CD14-positive monocyte (primary cell): ENCODE data around the gene ZFP3. TPM values are rescaled to one million over a fixed set of nuclear protein-coding genes. Genes with fewer than 3 reads are reported as not detected.

Experiments used
- DNase-seq, 3 donors: peaks; one replicate each; pipeline ENCODE4 v3.0.0-alpha.2; 2011 to 2022
- H2AFZ ChIP-seq: 2 replicates; pipeline ENCODE4 v1.6.0; 2012; ENCODE audit warnings: mild to moderate bottlenecking, low read depth, low read length, inconsistent platforms; ENCODE audit not compliant: insufficient read depth, poor library complexity, severe bottlenecking
- H3K27ac ChIP-seq, 2 donors: 1 replicate in 1 of 2; 2 replicates in 1 of 2; pipeline ENCODE4 v1.5.1; 2012 to 2013; ENCODE audit warnings: low read length in 2 of 2, control low read depth in 1 of 2, inconsistent platforms in 1 of 2, low read depth in 1 of 2, mild to moderate bottlenecking in 1 of 2
- H3K27me3 ChIP-seq, 2 donors: one replicate each; pipeline versions ENCODE4 v1.6.0 to v1.6.1; 2011 to 2013; ENCODE audit warnings: low read length in 2 of 2; ENCODE audit not compliant: control insufficient read depth in 2 of 2, insufficient read depth in 2 of 2
- H3K36me3 ChIP-seq, 2 donors: replicated peaks in 1 of 2; 1 replicate in 1 of 2; 2 replicates in 1 of 2; pipeline versions ENCODE4 v1.5.1 to v1.6.1; 2012 to 2013; ENCODE audit warnings: low read length in 2 of 2, control low read depth in 1 of 2, inconsistent platforms in 1 of 2, mild to moderate bottlenecking in 1 of 2; ENCODE audit not compliant: insufficient read depth in 2 of 2, control insufficient read depth in 1 of 2
- H3K4me1 ChIP-seq, 2 donors: 1 replicate in 1 of 2; 2 replicates in 1 of 2; pipeline versions ENCODE4 v1.5.1 to v1.6.1; 2012 to 2013; ENCODE audit warnings: low read length in 2 of 2, control low read depth in 1 of 2, inconsistent platforms in 1 of 2, mild to moderate bottlenecking in 1 of 2, moderate library complexity in 1 of 2; ENCODE audit not compliant: insufficient read depth in 2 of 2, control insufficient read depth in 1 of 2
- H3K4me2 ChIP-seq: replicated peaks from 2 replicates; pipeline ENCODE3; 2012; ENCODE audit warnings: low read length, moderate library complexity, mild to moderate bottlenecking; ENCODE audit not compliant: poor library complexity, severe bottlenecking; ENCODE audit errors: extremely low read depth
- H3K4me3 ChIP-seq, 3 experiments: fragments of 200-600 bp in 1 of 3; sonication (generic) in 1 of 3; replicated peaks in 1 of 3; 1 replicate in 2 of 3; 2 replicates in 1 of 3; pipeline ENCODE4 v1.5.1; 2011 to 2013; ENCODE audit warnings: low read length in 3 of 3, mild to moderate bottlenecking in 3 of 3, control low read depth in 2 of 3, low read depth in 2 of 3, inconsistent platforms in 1 of 3, moderate library complexity in 1 of 3
- H3K79me2 ChIP-seq: 2 replicates; pipeline ENCODE4 v1.6.0; 2012; ENCODE audit warnings: mild to moderate bottlenecking, control low read depth, inconsistent platforms, low read length, moderate library complexity; ENCODE audit not compliant: insufficient read depth
- H3K9ac ChIP-seq: 2 replicates; pipeline ENCODE4 v1.6.0; 2017; ENCODE audit warnings: low read length, mild to moderate bottlenecking; ENCODE audit not compliant: insufficient read depth, poor library complexity, severe bottlenecking
- H3K9me3 ChIP-seq, 2 donors: replicated peaks in 1 of 2; 1 replicate in 1 of 2; 2 replicates in 1 of 2; pipeline versions ENCODE4 v1.5.1 to v1.6.1; 2012 to 2013; ENCODE audit warnings: low read length in 2 of 2, control low read depth in 1 of 2; ENCODE audit not compliant: control insufficient read depth in 1 of 2, insufficient read depth in 1 of 2
- H4K20me1 ChIP-seq: 2 replicates; pipeline ENCODE4 v1.6.0; 2012; ENCODE audit warnings: mild to moderate bottlenecking, low read length, control low read depth, moderate library complexity; ENCODE audit not compliant: insufficient read depth
- H3K27ac Mint-ChIP-seq, 7 donors: one replicate each; pipeline ENCODE4 v1.8.0; 2020; ENCODE audit warnings: mild to moderate bottlenecking in 7 of 7, mixed read lengths in 7 of 7, moderate library complexity in 6 of 7, inconsistent platforms in 2 of 7
- H3K27me3 Mint-ChIP-seq, 3 donors: one replicate each; pipeline ENCODE4 v1.8.0; 2021 to 2022; ENCODE audit warnings: low read depth in 3 of 3, mild to moderate bottlenecking in 3 of 3, mixed read lengths in 3 of 3, moderate library complexity in 3 of 3, inconsistent platforms in 1 of 3
- H3K36me3 Mint-ChIP-seq, 2 donors: one replicate each; pipeline ENCODE4 v1.8.0; 2020; ENCODE audit warnings: mixed read lengths in 2 of 2, inconsistent platforms in 1 of 2, mild to moderate bottlenecking in 1 of 2
- H3K4me1 Mint-ChIP-seq: one replicate; pipeline ENCODE4 v1.8.0; 2020; ENCODE audit warnings: mild to moderate bottlenecking, mixed read lengths
- H3K4me3 Mint-ChIP-seq, 2 donors: one replicate each; pipeline ENCODE4 v1.8.0; 2020; ENCODE audit warnings: mild to moderate bottlenecking in 2 of 2, mixed read lengths in 2 of 2, moderate library complexity in 1 of 2
- H3K9me3 Mint-ChIP-seq, 7 donors: one replicate each; pipeline ENCODE4 v1.8.0; 2020 to 2022; ENCODE audit warnings: mixed read lengths in 7 of 7, mild to moderate bottlenecking in 6 of 7, moderate library complexity in 6 of 7, inconsistent platforms in 2 of 7
- WGBS: methylation state at CpG from one replicate; pipeline ENCODE4 v1.1.5; 2013; ENCODE audit warnings: missing lambda C conversion rate; ENCODE audit not compliant: insufficient coverage; 5-methylcytosine and 5-hydroxymethylcytosine counted together
- intact Hi-C, 2 donors: fragments of 100-400 bp; cut with micrococcal nuclease; formaldehyde crosslinking; loops; one replicate each; pipeline versions ENCODE4 v1.15.0 to v1.15.1; 2023
- polyA plus RNA-seq, 3 donors: library from polyadenylated mRNA; depleted of rRNA in 1 of 3; unstranded in 2 of 3; stranded (reverse) in 1 of 3; fragments of 300-500 nt in 2 of 3; fragments of >200 nt in 1 of 3; fragmentation: Illumina TruSeq in 2 of 3; gene quantifications; 1 replicate in 2 of 3; 2 replicates in 1 of 3; pipeline ENCODE4 v1.2.3, GENCODE V29; 2012 to 2021
- TF ChIP-seq, protein P1 (sequence below): fragments of 200-600 bp; IDR thresholded peaks from one replicate; pipeline ENCODE4 v1.8.0; 2022; ENCODE audit warnings: antibody characterized with exemption, mild to moderate bottlenecking

Gene ZFP3
- polyA plus RNA-seq, 3 donors, result 0.39 to 1.9 (median 0.75) TPM

DNA sequence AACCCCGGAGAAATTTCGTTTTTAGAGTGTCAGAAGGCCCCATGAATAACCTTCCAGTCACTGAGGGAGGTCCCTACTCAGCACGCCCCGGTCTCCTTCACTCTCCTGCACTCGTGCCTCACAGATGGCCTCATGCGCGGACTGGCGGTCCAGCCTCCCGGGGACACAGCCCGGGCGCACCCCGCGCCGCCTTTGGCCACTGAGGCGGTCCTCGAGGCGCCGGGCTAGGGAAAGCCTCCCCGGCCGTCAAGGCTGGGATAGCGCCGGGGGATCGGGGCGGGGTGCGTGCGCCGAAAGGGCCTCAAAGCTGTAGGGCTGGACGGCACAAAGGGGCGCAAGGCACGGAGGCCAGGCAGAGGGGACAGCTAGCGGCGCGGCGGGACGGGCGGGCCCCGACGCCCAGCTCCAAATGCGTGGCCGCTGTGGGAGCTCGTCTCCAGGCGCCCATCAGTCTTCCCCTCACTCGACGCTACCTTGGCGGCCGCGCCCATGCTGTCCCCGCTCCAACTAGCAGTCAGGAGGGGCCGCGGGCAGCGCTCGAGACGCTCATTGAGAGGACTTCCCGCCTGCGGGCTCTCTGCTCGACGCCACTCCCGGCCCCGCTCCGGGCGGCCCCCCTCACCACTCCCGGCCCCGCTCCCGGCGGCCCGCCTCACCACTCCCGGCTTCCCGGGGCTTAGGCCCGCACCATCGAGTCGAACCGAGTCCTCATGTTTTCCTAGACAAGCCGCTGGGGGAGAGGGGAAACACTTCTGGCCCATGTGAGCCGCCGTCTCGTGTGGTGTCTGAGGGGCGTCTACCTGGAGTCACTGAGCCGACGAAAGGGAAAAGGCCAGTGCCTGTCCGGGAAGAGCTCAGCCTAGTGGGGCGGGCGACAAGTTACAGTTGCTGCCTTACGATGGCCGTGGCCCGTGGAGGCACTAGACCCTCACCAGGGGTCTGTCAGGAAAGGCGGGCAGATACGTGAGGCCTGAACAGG, 37.7 kb downstream of the ZFP3 start, which contains the start of gene USP6:
Gene USP6, plus strand, starts transcription at position 360 of the 979 bp plus-strand sequence. CDS start 14,336 bp downstream, outside the sequence.
- Histone ChIP-seq H3K4me1 (peaks cover 10 to 25% of the 10 kb centered on the region in 2 donors), H3K36me3 (no peaks in the 10 kb centered on the region), H3K79me2 (no peaks in the 10 kb centered on the region), H3K9me3 (peaks cover 7 to 11% of the 10 kb centered on the region in 2 donors), H3K4me3 (peak within 1 kb of the TSS in 1 of 3 experiments; percentile 63), H3K27ac (no peak within 1 kb of the TSS), H3K4me2 (peak within 1 kb of the TSS; percentile 77), H3K9ac (peak within 1 kb of the TSS; percentile 37), H2AFZ (peak within 1 kb of the TSS; percentile 72), H3K27me3 (peaks cover 14 to 44% of the 10 kb centered on the region in 2 donors), H4K20me1 (no peaks in the 10 kb centered on the region)
- no peak for DNase-seq
- H3K27ac Mint-ChIP-seq, result no peak within 1 kb of the TSS
- H3K27me3 Mint-ChIP-seq, result peaks cover 40 to 57% (median 51%) of the 10 kb centered on the region in 3 donors
- H3K4me1 Mint-ChIP-seq, result peaks cover 16% of the 10 kb centered on the region
- peaks cover 14 to 34% (median 27%) of the 10 kb centered on the region in 7 donors for H3K9me3 Mint-ChIP-seq
- H3K36me3 Mint-ChIP-seq, result peaks cover 8 to 11% of the 10 kb centered on the region in 2 donors
- TF ChIP-seq, protein P1, sequence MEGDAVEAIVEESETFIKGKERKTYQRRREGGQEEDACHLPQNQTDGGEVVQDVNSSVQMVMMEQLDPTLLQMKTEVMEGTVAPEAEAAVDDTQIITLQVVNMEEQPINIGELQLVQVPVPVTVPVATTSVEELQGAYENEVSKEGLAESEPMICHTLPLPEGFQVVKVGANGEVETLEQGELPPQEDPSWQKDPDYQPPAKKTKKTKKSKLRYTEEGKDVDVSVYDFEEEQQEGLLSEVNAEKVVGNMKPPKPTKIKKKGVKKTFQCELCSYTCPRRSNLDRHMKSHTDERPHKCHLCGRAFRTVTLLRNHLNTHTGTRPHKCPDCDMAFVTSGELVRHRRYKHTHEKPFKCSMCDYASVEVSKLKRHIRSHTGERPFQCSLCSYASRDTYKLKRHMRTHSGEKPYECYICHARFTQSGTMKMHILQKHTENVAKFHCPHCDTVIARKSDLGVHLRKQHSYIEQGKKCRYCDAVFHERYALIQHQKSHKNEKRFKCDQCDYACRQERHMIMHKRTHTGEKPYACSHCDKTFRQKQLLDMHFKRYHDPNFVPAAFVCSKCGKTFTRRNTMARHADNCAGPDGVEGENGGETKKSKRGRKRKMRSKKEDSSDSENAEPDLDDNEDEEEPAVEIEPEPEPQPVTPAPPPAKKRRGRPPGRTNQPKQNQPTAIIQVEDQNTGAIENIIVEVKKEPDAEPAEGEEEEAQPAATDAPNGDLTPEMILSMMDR, result no peak
- WGBS, result 28% methylated on average over 86 of the region's 87 CpGs
- H3K4me3 Mint-ChIP-seq, result peak within 1 kb of the TSS; percentile 18 to 67
- intact Hi-C loops, result no loop called here

DNA sequence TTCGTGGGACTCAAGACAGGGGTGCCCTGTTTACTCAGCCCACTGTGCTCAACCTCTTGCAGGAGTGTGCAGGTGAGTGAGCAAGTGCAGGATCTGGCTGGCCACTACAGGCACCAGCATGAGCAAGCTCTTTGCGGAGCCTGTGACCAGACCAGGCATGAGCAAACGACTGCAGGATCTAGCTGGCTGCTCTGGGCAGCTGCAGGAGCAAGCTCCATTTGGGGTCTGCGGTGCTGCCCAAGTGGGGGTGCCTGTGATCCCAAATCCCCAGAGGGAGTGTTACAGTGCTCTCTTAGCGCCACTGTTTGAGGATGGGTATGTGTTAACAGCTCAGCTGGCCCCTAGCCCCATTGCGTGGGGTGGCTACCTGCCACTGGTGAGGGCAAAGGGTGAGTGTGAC, 40.0 kb downstream of the ZFP3 start:
- TF ChIP-seq, protein P1, result no peak
- H3K27me3 ChIP-seq, result peaks cover 17 to 58% of the 10 kb centered on the region in 2 donors
- H3K4me2 ChIP-seq, result no peak overlapping the region
- no peaks in the 10 kb centered on the region for H3K79me2 ChIP-seq
- peaks cover 7 to 11% of the 10 kb centered on the region in 2 donors for H3K9me3 ChIP-seq
- peaks cover 15% of the 10 kb centered on the region for H3K4me1 Mint-ChIP-seq
- H3K9me3 Mint-ChIP-seq, result peaks cover 14 to 34% (median 30%) of the 10 kb centered on the region in 7 donors
- DNase-seq, result no peak
- no peak overlapping the region for H3K27ac ChIP-seq
- no peak overlapping the region for H2AFZ ChIP-seq
- no peaks in the 10 kb centered on the region for H4K20me1 ChIP-seq
- H3K27ac Mint-ChIP-seq, result peak overlapping the region in 1 of 7 donors; percentile 56
- no peak overlapping the region for H3K4me3 Mint-ChIP-seq
- intact Hi-C loops, result no loop called here
- no peak overlapping the region for H3K9ac ChIP-seq
- no peaks in the 10 kb centered on the region for H3K36me3 ChIP-seq
- H3K36me3 Mint-ChIP-seq, result peaks cover 8 to 15% of the 10 kb centered on the region in 2 donors
- WGBS, result 95% methylated on average over 5 of the region's 6 CpGs
- H3K27me3 Mint-ChIP-seq, result peaks cover 53 to 77% (median 62%) of the 10 kb centered on the region in 3 donors
- H3K4me3 ChIP-seq, result no peak overlapping the region
- H3K4me1 ChIP-seq, result peaks cover 4 to 20% of the 10 kb centered on the region in 2 donors
